Fibroblast of the aortic adventitia (primary cell): Measurements from ENCODE around the gene ENAH. TPM values are rescaled to one million over a fixed set of nuclear protein-coding genes. Genes with fewer than 3 reads are reported as not detected.
A peak's percentile ranks its signal among the peaks of the same experiment; 100 is the strongest.

Experiments used
- DNase-seq: peaks from one replicate; pipeline ENCODE4 v3.0.0-alpha.2; 2010; ENCODE audit warnings: low read depth
- H3K4me3 ChIP-seq: 2 replicates; pipeline ENCODE4 v1.5.1; 2011; ENCODE audit warnings: low read depth, mild to moderate bottlenecking, control low read depth, low read length, moderate library complexity
- CTCF ChIP-seq: IDR thresholded peaks from 2 replicates; pipeline ENCODE4 v1.5.1; 2011; ENCODE audit warnings: mild to moderate bottlenecking, low read length, control low read depth, inconsistent platforms; ENCODE audit not compliant: insufficient read depth
- total RNA-seq: library from RNA; depleted of rRNA; stranded (reverse); fragments of >200 nt; gene quantifications from 2 replicates; pipeline ENCODE4 v1.2.3, GENCODE V29; 2012; ENCODE audit warnings: low replicate concordance

ENAH gene
- total RNA-seq, 1 donor = 148 TPM

GRCh38 chr1:225544924-225545323 lies 108.0 kb downstream of the ENAH start:
- no peak overlapping the region for H3K4me3 ChIP-seq
- TF ChIP-seq CTCF = no peak
- DNase-seq = no peak

- DNase-seq = no peak
- H3K4me3 ChIP-seq = no peak overlapping the region
- no peak for TF ChIP-seq CTCF
Measured at GRCh38 chr1:225544263-225544662, 108.7 kb downstream of the ENAH start.

DNA sequence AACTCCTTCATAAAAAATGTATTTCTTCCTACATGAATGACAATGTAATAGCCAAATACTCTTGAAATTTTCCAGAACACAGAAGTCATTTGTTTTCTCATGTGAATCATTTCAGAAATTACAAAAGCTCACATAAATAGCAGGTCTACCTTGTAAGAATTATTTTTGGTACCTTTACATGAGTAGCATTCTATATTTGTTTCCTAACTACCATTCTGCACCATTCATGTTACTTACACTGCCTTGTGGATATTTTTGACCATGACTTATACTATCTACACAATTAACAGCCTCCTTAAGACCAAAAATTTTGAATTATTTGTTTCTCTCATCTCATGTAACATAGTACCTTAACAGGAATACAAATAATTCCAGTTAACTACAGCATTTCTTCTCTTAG lies 109.6 kb downstream of the ENAH start:
- TF ChIP-seq CTCF = no peak

DNA sequence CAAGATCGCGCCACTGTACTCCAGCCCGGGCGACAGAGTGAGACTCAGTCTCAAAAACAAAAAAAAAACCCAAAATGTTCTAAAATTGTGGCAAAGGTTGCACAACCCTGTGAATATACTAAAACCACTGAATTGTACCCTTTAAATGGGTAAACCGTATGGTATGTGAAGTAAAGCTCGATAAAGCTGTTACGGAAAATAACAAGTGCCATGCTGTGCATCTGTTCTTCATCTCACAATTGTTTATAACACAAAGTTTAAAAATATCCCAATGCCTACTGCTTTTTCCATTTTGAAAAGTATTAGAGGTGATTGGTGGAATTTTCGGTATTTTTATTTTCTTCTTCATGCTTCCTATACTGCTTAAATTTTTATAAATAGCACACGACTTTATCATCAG lies 111.5 kb downstream of the ENAH start:
- no peak for DNase-seq
- no peak for TF ChIP-seq CTCF
- H3K4me3 ChIP-seq = no peak overlapping the region

More for the DNA sequence above, 109.6 kb downstream of the ENAH start:
- H3K4me3 ChIP-seq = no peak overlapping the region
- DNase-seq = no peak

- no peak overlapping the region for H3K4me3 ChIP-seq
- DNase-seq = no peak
- no peak for TF ChIP-seq CTCF
Measured at GRCh38 chr1:225539575-225539974, 113.3 kb downstream of the ENAH start.

DNA sequence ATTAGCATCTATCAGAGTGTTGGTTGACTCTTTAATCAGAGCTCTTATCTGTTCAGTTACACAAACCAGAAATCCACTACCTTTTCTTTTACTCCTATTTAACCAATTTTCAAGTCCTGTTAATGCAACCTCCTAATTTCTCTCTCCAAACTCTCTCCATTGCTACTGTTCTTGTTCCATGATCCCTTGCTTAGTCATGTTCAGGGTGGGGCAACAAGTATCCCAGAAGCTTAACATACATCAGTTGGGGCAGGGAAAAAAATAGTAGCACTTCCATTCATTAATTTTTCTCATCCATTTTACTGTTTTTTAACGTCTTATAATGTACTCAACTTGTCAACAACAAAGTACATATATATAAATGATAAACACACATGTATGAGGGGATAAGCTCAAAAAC lies 113.9 kb downstream of the ENAH start:
- DNase-seq = peak; percentile 16
- TF ChIP-seq CTCF = no peak
- no peak overlapping the region for H3K4me3 ChIP-seq

DNA sequence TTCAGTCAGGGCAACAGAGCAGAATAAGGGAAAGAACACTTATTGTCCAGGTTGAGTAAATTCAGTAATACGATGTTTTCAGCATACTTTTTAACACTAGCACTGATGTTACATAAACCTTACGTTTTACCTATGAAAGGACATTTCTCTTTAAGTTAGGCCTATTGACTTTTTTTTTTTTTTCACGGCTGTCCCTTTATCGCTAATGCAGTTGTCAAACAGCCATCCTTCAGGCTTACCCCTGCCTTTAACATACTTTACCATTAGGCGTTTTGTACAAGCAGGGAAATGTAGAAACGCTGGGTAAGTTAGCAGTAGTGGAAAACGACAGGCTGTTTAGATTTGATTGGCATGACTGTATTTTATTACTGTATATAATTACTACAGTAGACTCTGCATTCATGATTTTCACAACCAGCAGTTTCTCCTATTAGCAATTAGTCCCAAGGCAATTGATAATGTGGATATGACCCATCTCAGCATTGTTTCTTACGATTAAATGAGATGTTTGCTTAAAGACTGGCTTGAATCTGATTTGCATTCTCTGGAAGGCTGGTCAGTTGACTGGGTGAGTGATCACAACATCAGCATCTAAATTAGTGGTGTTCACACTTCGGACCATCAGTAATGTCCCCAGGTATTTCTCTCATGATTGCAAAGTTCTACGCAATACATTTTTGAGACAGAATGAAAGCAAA lies 115.2 kb downstream of the ENAH start:
- DNase-seq = no peak
- no peak overlapping the region for H3K4me3 ChIP-seq
- TF ChIP-seq CTCF = no peak
